ENCODE results near the gene DNAH7. TPM values are rescaled to one million over a fixed set of nuclear protein-coding genes. Genes with fewer than 3 reads are reported as not detected.

DNAH7 gene
- total and polyA plus RNA-seq, 2 donors (not counting 3 experiments of a cell fraction or from before 2014, with no cell fraction given) = 0.15 to 0.24 TPM

GRCh38 chr2:195934484-195934883 lies 134.2 kb downstream of the DNAH7 start:
- Histone ChIP-seq H3K9ac (replicated peaks; ENCODE audit: extremely low read depth, insufficient read depth, low read length) (no peak overlapping the region), H3K27ac (ENCODE audit: insufficient read depth, low read depth, low read length) (no peak overlapping the region), H4K20me1 (replicated peaks; ENCODE audit: control insufficient read depth, extremely low read depth, insufficient read depth, low read length) (no peaks in the 10 kb centered on the region), H3K36me3 (ENCODE audit: control insufficient read depth in 2 of 2, extremely low read depth in 1 of 2, insufficient read depth in 2 of 2, low read length in 2 of 2) (no peaks in the 10 kb centered on the region), H3K4me1 (ENCODE audit: control insufficient read depth, extremely low read depth, insufficient read depth, low read length) (no peaks in the 10 kb centered on the region), H3K9me1 (replicated peaks; ENCODE audit: control insufficient read depth, extremely low read depth, insufficient read depth, low read length) (no peaks in the 10 kb centered on the region), H3K79me2 (ENCODE audit: control insufficient read depth, insufficient read depth, low read length) (no peaks in the 10 kb centered on the region), H3K4me2 (ENCODE audit: insufficient read depth, low read length) (no peak overlapping the region), H2AFZ (ENCODE audit: low read depth, low read length) (no peak overlapping the region), H3K27me3 (ENCODE audit: control insufficient read depth in 2 of 2, insufficient read depth in 2 of 2, low read length in 2 of 2) (peaks cover 0 to 5% of the 10 kb centered on the region in 2 experiments), H3K9me3 (replicated peaks; ENCODE audit: control insufficient read depth, insufficient read depth, low read length) (no peaks in the 10 kb centered on the region), H3K4me3 (replicated peaks in 1 of 3; ENCODE audit: insufficient read depth in 1 of 3, low read depth in 1 of 3, low read length in 3 of 3) (no peak overlapping the region)
- dilution Hi-C loops (cut with MboI; ENCODE audit: extremely low pct_ligation_motif_present, low sequenced_read_pairs) (no loop called here), intact Hi-C loops (cut with micrococcal nuclease) (loop anchor here (10.0 kb wide), 2 partner anchors 1070 to 1770 kb away; no protein-coding TSS in a partner anchor)
- DNase-seq (ENCODE audit: low read depth, low spot score) (no peak), FAIRE-seq (no peak)
- BruUV-seq (replicated peaks) = no TSS peak
- CTCF ChIA-PET = no interaction called here
- TF ChIP-seq POLR2A (IDR thresholded peaks at IDR 0.05; ENCODE audit: low read depth, low read length) = no peak
- TF ChIP-seq FOS (IDR thresholded peaks at IDR 0.05; ENCODE audit: borderline replicate concordance, insufficient read depth, low read length) = no peak
- no peak for TF ChIP-seq JUN (IDR thresholded peaks at IDR 0.05; ENCODE audit: borderline replicate concordance, insufficient read depth, insufficient read length, low read depth)
- TF ChIP-seq MYC (IDR thresholded peaks at IDR 0.05; ENCODE audit: low read depth, low read length) = no peak
- no peak for TF ChIP-seq POLR2AphosphoS5 (IDR thresholded peaks at IDR 0.05; ENCODE audit: insufficient read depth, low read depth, low read length)
- TF ChIP-seq EZH2 (IDR thresholded peaks at IDR 0.05; ENCODE audit: borderline replicate concordance, low read depth, low read length, severe bottlenecking) = no peak
- TF ChIP-seq MAX (IDR thresholded peaks at IDR 0.05; ENCODE audit: insufficient read depth, insufficient read length) = no peak
- no peak for TF ChIP-seq GATA2 (IDR thresholded peaks at IDR 0.05; ENCODE audit: insufficient read depth, insufficient read length, low read depth, low read length)
- no peak for TF ChIP-seq CTCF (IDR thresholded peaks at IDR 0.05; ENCODE audit: extremely low read depth in 1 of 2, insufficient read depth in 1 of 2, low read depth in 1 of 2, low read length in 2 of 2)
- POLR2A ChIA-PET = no interaction called here
